K562 (cell line): ENCODE measurements around the gene LGALS7. TPM values are rescaled to one million over a fixed set of nuclear protein-coding genes. Genes with fewer than 3 reads are reported as not detected.

Experiments
- ARID4B ChIP-seq: sonication (generic); formaldehyde crosslinking; IDR thresholded peaks from 2 replicates; pipeline ENCODE4 v1.8.0; 2022; ENCODE audit warnings: mild to moderate bottlenecking, missing genetic modification reagents
- MBD2 ChIP-seq: sonication (generic); IDR thresholded peaks from 2 replicates; pipeline ENCODE4 v1.6.1; 2016; ENCODE audit warnings: low read depth, borderline replicate concordance
- PCBP1 ChIP-seq: fragments of 200-400 bp; formaldehyde crosslinking; IDR thresholded peaks from 2 replicates; pipeline ENCODE4 v1.6.1; 2018; ENCODE audit warnings: mild to moderate bottlenecking, low read depth, low read length; ENCODE audit not compliant: poor library complexity, severe bottlenecking
- THAP12 ChIP-seq: fragments of 250-450 bp; sonication (Bioruptor Pico); IDR thresholded peaks from 2 replicates; pipeline ENCODE4 v1.9.0; 2021; ENCODE audit warnings: mild to moderate bottlenecking, inconsistent platforms
- ZNF197 ChIP-seq: fragments of 200-800 bp; sonication (Bioruptor generic); IDR thresholded peaks from 2 replicates; pipeline ENCODE4 v1.6.1; 2016; ENCODE audit warnings: low read depth, missing genetic modification characterization, missing compliant biosample characterization
- polyA plus RNA-seq, 8 experiments: library from polyadenylated mRNA; depleted of rRNA in 4 of 8; stranded (reverse) in 5 of 8; unstranded in 3 of 8; fragments of >200 nt; fragmentation: Nextera tagmentation in 2 of 8; fragmentation: Illumina TruSeq in 1 of 8; extraction: Ambion mirVana in 2 of 8; extraction: Trizol in 1 of 8; gene quantifications; 2 replicates each; pipeline versions ENCODE4 v1.2.1 to v1.2.3, GENCODE V29; 2011 to 2014; ENCODE audit warnings: inconsistent platforms in 1 of 8, missing spikeins in 1 of 8
- total RNA-seq, 7 experiments: library from RNA; depleted of rRNA in 6 of 7; stranded (reverse); fragments of >200 nt in 6 of 7; fragmentation: Illumina TruSeq in 2 of 7; extraction: Trizol in 2 of 7; gene quantifications; 2 replicates each; pipeline versions ENCODE4 v1.2.1 to v1.2.3, GENCODE V29; 2011 to 2021; ENCODE audit warnings: low replicate concordance in 1 of 7

Gene LGALS7
- total and polyA plus RNA-seq, 9 of the 15 experiments (the other 6 are each of a cell fraction or from before 2014, with no cell fraction given), result not detected

- TF ChIP-seq MBD2 (no peak), THAP12 (no peak), ZNF197 (CRISPR knock-in tag) (no peak), ARID4B (CRISPR knock-in tag) (no peak), PCBP1 (no peak)
These were observed 33.1 kb upstream of the LGALS7 start (continued) for GRCh38 chr19:38806371-38806770.
